BLaER1 treated with 17β-estradiol and CSF1 and Interleukin-3, amounts not matched to agents 10 nM and 100 nM (cell line): ENCODE data around the gene CDH24.
A peak's percentile ranks its signal among the peaks of the same experiment; 100 is the strongest.

ENCODE experiments used
- H3K27ac ChIP-seq, 11 experiments: shearing (Covaris generic); formaldehyde crosslinking; 2 replicates each; pipeline ENCODE4 v1.8.1; 2022
- H3K27me3 ChIP-seq, 11 experiments: shearing (Covaris generic); formaldehyde crosslinking; 2 replicates each; pipeline ENCODE4 v1.8.1; 2022
- H3K36me3 ChIP-seq, 11 experiments: shearing (Covaris generic); formaldehyde crosslinking; 2 replicates each; pipeline ENCODE4 v1.8.1; 2022
- H3K4me1 ChIP-seq, 10 experiments: shearing (Covaris generic); formaldehyde crosslinking; 2 replicates each; pipeline ENCODE4 v1.8.1; 2022
- H3K4me2 ChIP-seq, 11 experiments: shearing (Covaris generic); formaldehyde crosslinking; 2 replicates each; pipeline ENCODE4 v1.8.1; 2022
- H3K4me3 ChIP-seq, 10 experiments: shearing (Covaris generic); formaldehyde crosslinking; 2 replicates each; pipeline ENCODE4 v1.8.1; 2022
- H3K9ac ChIP-seq, 11 experiments: shearing (Covaris generic); formaldehyde crosslinking; 2 replicates each; pipeline ENCODE4 v1.8.1; 2022
- H3K9me3 ChIP-seq, 11 experiments: shearing (Covaris generic); formaldehyde crosslinking; replicated peaks in 1 of 11; 2 replicates each; pipeline ENCODE4 v1.8.1; 2022
- H4K20me1 ChIP-seq, 11 experiments: shearing (Covaris generic); formaldehyde crosslinking; 2 replicates each; pipeline ENCODE4 v1.8.1; 2022
- Cebpa-rat ChIP-seq, 11 experiments: shearing (Covaris generic); IDR thresholded peaks; 2 replicates each; pipeline ENCODE4 v1.8.1; 2022

Gene CDH24

DNA sequence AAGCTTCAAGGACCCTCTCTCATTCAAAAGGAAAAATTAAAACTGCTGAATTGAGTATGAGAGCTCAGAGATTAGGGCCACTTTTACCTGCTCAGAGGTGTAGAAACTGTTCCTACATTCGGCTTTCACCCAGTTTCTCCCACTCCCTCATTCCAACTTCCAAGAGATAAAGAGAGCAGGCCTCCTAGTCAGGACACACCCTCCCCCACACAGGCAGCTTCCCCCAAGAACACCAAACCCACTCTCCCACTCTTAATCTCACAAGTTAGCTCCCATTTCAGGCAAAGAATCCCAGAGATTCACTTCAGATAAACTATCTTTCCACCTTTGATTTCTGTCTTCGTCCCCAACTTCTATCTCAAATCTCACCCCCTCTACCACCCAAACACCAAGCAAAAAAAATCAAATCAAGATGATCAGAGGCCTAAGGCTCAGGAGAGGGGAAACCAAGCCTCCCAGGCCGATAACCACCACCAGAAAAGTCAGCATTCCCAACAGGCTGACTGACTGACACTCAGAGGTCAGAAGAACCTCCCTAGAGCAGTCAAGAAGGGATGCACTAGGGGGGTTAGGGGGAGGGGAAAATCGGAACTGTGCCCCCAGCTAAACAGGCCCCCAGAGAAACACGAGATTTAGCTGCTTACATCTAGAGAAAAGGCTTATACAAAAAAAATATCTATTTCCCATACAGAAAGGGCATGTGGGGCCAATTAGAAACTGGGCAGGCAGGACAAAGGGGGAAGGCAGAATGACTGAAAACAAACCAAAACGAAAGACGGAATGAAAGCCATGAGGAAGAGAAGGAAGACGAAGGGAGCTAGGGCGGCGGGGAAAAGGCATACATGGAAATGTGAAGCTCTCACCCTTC, 13.2 kb upstream of the CDH24 start:
- no peaks in the 10 kb centered on the region for H3K27me3 ChIP-seq
- H3K4me2 ChIP-seq = peak overlapping the region; percentile 89 to 98 (median 95)
- peak overlapping the region; percentile 87 to 96 (median 92) for H3K9ac ChIP-seq
- peaks cover 33 to 60% (median 48%) of the 10 kb centered on the region in 10 experiments for H3K4me1 ChIP-seq
- TF ChIP-seq Cebpa-rat (IDR thresholded peaks at IDR 0.05) = no peak
- peak overlapping the region; percentile 78 to 96 (median 91) for H3K27ac ChIP-seq
- peaks cover 64 to 80% (median 73%) of the 10 kb centered on the region in 11 experiments for H3K36me3 ChIP-seq
- no peaks in the 10 kb centered on the region for H3K9me3 ChIP-seq
- H3K4me3 ChIP-seq = peak overlapping the region; percentile 75 to 96 (median 84)
- H4K20me1 ChIP-seq = peaks cover 34 to 54% (median 44%) of the 10 kb centered on the region in 11 experiments

- Histone ChIP-seq H3K27me3 (no peaks in the 10 kb centered on the region), H3K4me2 (peak overlapping the region; percentile 72 to 97 (median 93); a peak in 20 of 22 replicates), H3K36me3 (peaks cover 64 to 80% (median 73%) of the 10 kb centered on the region in 11 experiments), H4K20me1 (peaks cover 44 to 63% (median 53%) of the 10 kb centered on the region in 11 experiments), H3K9ac (peak overlapping the region in 10 of 11 experiments; percentile 32 to 63 (median 54); a peak in 16 of 22 replicates), H3K4me1 (peaks cover 33 to 60% (median 48%) of the 10 kb centered on the region in 10 experiments), H3K9me3 (no peaks in the 10 kb centered on the region), H3K27ac (peak overlapping the region in 7 of 11 experiments; percentile 17 to 40 (median 23); a peak in 6 of 22 replicates), H3K4me3 (peak overlapping the region in 4 of 10 experiments; percentile 2 to 92 (median 52); a peak in 6 of 20 replicates)
- no peak for TF ChIP-seq Cebpa-rat (IDR thresholded peaks at IDR 0.05)
Observed at GRCh38 chr14:23069413-23069806, 12.1 kb upstream of the CDH24 start.

DNA sequence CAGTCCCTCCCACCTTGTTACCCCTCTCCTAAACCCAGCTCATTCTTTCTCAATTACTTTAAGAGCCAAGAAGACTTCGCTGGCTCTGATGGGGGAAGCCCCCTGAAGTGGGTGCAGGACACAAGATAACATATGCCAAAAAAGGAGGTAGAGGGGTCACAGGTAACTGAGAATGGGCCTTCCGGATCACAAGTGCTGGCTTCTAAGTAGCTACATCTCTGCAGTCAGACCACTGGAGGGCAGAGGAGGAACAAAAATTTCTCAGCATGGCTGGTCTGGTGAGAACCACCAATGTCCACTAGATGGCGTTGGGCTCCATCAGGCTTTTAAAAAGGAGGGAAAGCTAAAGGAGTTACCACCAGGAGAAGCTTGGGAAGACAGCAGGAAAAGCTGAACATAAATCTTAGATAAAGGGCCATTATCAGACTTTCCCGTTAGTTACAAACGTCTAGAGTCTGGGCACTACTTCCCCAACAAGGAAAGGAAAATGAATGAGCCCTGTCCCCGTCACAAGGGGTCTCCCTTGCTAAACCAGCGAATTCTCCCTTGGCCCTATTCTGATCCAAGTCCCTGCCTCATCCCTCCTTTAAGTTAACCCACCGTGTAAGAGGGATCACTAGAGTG, 11.6 kb upstream of the CDH24 start:
- Histone ChIP-seq H3K4me1 (peaks cover 33 to 60% (median 48%) of the 10 kb centered on the region in 10 experiments), H3K27ac (peak overlapping the region in 4 of 11 experiments; percentile 11 to 23 (median 18); a peak in 3 of 22 replicates), H3K9ac (peak overlapping the region in 10 of 11 experiments; percentile 21 to 62 (median 50); a peak in 14 of 22 replicates), H3K36me3 (peaks cover 64 to 80% (median 73%) of the 10 kb centered on the region in 11 experiments), H4K20me1 (peaks cover 50 to 68% (median 59%) of the 10 kb centered on the region in 11 experiments), H3K9me3 (no peaks in the 10 kb centered on the region), H3K27me3 (no peaks in the 10 kb centered on the region), H3K4me2 (peak overlapping the region; percentile 72 to 97 (median 93); a peak in 21 of 22 replicates), H3K4me3 (peak overlapping the region in 4 of 10 experiments; percentile 17 to 42 (median 28); a peak in 5 of 20 replicates)
- TF ChIP-seq Cebpa-rat (IDR thresholded peaks at IDR 0.05) = no peak

- Histone ChIP-seq H3K4me1 (peaks cover 33 to 58% (median 46%) of the 10 kb centered on the region in 10 experiments), H3K9ac (peak overlapping the region in 10 of 11 experiments; percentile 21 to 52 (median 46); a peak in 17 of 22 replicates), H3K27me3 (no peaks in the 10 kb centered on the region), H3K27ac (0 out of 22 replicates have a peak overlapping the region, but pooled peaks of 1 of the 11 experiments have one; percentile 11), H3K4me3 (peak overlapping the region in 4 of 10 experiments; percentile 17 to 42 (median 28); a peak in 5 of 20 replicates), H3K4me2 (peak overlapping the region; percentile 32 to 97 (median 89); a peak in 20 of 22 replicates), H4K20me1 (peaks cover 57 to 76% (median 65%) of the 10 kb centered on the region in 11 experiments), H3K36me3 (peaks cover 64 to 80% (median 73%) of the 10 kb centered on the region in 11 experiments), H3K9me3 (no peaks in the 10 kb centered on the region)
- no peak for TF ChIP-seq Cebpa-rat (IDR thresholded peaks at IDR 0.05)
Observed at GRCh38 chr14:23067847-23068788, 10.8 kb upstream of the CDH24 start.

- no peak overlapping the region for H3K27ac ChIP-seq
- peaks cover 66 to 82% (median 73%) of the 10 kb centered on the region in 11 experiments for H4K20me1 ChIP-seq
- no peaks in the 10 kb centered on the region for H3K27me3 ChIP-seq
- peak overlapping the region in 10 of 11 experiments; percentile 0 to 54 (median 39); a peak in 10 of 22 replicates for H3K9ac ChIP-seq
- H3K4me3 ChIP-seq = no peak overlapping the region
- no peak for TF ChIP-seq Cebpa-rat (IDR thresholded peaks at IDR 0.05)
- H3K4me1 ChIP-seq = peaks cover 29 to 48% (median 38%) of the 10 kb centered on the region in 10 experiments
- peaks cover 67 to 80% (median 73%) of the 10 kb centered on the region in 11 experiments for H3K36me3 ChIP-seq
- peak overlapping the region in 3 of 11 experiments; percentile 89 to 95 (median 93); a peak in 4 of 22 replicates for H3K4me2 ChIP-seq
- no peaks in the 10 kb centered on the region for H3K9me3 ChIP-seq
Observed at GRCh38 chr14:23066855-23067744, 9.8 kb upstream of the CDH24 start.

GRCh38 chr14:23066368-23066767, 9.0 kb upstream of the CDH24 start:
- Histone ChIP-seq H3K4me1 (peaks cover 22 to 42% (median 32%) of the 10 kb centered on the region in 10 experiments), H3K27ac (no peak overlapping the region), H3K27me3 (no peaks in the 10 kb centered on the region), H3K36me3 (peaks cover 71 to 83% (median 75%) of the 10 kb centered on the region in 11 experiments), H3K9me3 (no peaks in the 10 kb centered on the region), H4K20me1 (peaks cover 66 to 86% (median 76%) of the 10 kb centered on the region in 11 experiments), H3K9ac (peak overlapping the region in 9 of 11 experiments; percentile 3 to 54 (median 27); a peak in 9 of 22 replicates), H3K4me3 (no peak overlapping the region), H3K4me2 (no peak overlapping the region)
- TF ChIP-seq Cebpa-rat (IDR thresholded peaks at IDR 0.05) = no peak

- Histone ChIP-seq H3K9ac (no peak overlapping the region), H3K27me3 (no peaks in the 10 kb centered on the region), H3K4me2 (no peak overlapping the region), H3K27ac (no peak overlapping the region), H3K9me3 (no peaks in the 10 kb centered on the region), H3K4me3 (no peak overlapping the region), H3K4me1 (peaks cover 13 to 41% (median 32%) of the 10 kb centered on the region in 10 experiments), H3K36me3 (peaks cover 92 to 100% (median 97%) of the 10 kb centered on the region in 11 experiments), H4K20me1 (peaks cover 77 to 100% (median 94%) of the 10 kb centered on the region in 11 experiments)
- TF ChIP-seq Cebpa-rat (IDR thresholded peaks at IDR 0.05) = no peak
Observed at GRCh38 chr14:23063601-23064000, 6.3 kb upstream of the CDH24 start.
